AG10803 (cell line): ENCODE measurements around the gene GALNT10.

Experiments used
- DNase-seq: peaks from one replicate; pipeline ENCODE4 v3.0.0; 2010; ENCODE audit warnings: low read depth
- H3K4me3 ChIP-seq: 2 replicates; pipeline ENCODE4 v1.5.1; 2011; ENCODE audit warnings: mild to moderate bottlenecking, low read length, control low read depth
- CTCF ChIP-seq: conservative IDR thresholded peaks from 2 replicates; pipeline ENCODE4 v1.5.1; 2011; ENCODE audit warnings: mild to moderate bottlenecking, low read length, control low read depth, inconsistent platforms

Gene GALNT10

GRCh38 chr5:154331232-154331631, 140.7 kb downstream of the GALNT10 start:
- TF ChIP-seq CTCF, result no peak
- no peak for DNase-seq
- no peak overlapping the region for H3K4me3 ChIP-seq

- no peak overlapping the region for H3K4me3 ChIP-seq
- DNase-seq, result no peak
- no peak for TF ChIP-seq CTCF
Measured at GRCh38 chr5:154331924-154332323, 141.4 kb downstream of the GALNT10 start.

GRCh38 chr5:154332451-154332850, 141.9 kb downstream of the GALNT10 start:
- no peak for TF ChIP-seq CTCF
- H3K4me3 ChIP-seq, result no peak overlapping the region
- no peak for DNase-seq

GRCh38 chr5:154333016-154333415, 142.5 kb downstream of the GALNT10 start:
- DNase-seq, result no peak
- TF ChIP-seq CTCF, result no peak
- H3K4me3 ChIP-seq, result no peak overlapping the region

GRCh38 chr5:154334406-154335064, 144.0 kb downstream of the GALNT10 start:
- TF ChIP-seq CTCF, result no peak
- DNase-seq, result no peak
- no peak overlapping the region for H3K4me3 ChIP-seq

GRCh38 chr5:154335065-154335448, 144.5 kb downstream of the GALNT10 start:
- TF ChIP-seq CTCF, result no peak
- H3K4me3 ChIP-seq, result no peak overlapping the region
- no peak for DNase-seq

GRCh38 chr5:154341620-154342019, 151.1 kb downstream of the GALNT10 start:
- TF ChIP-seq CTCF, result no peak
- no peak for DNase-seq
- no peak overlapping the region for H3K4me3 ChIP-seq
